GM18499 (cell line): ENCODE data around the gene TMEM171.

Experiments used
- ATAC-seq: cut with Tn5 transposase; IDR thresholded peaks from one replicate; pipeline ENCODE4 v1.9.1; 2021; ENCODE audit warnings: moderate number of reproducible peaks; ENCODE audit not compliant: insufficient read depth, unreplicated experiment

Gene TMEM171

GRCh38 chr5:73118391-73118973, 1.9 kb upstream of the TMEM171 start:
- no peak for ATAC-seq

- ATAC-seq, result no peak
These were observed 771 bp upstream of the TMEM171 start for GRCh38 chr5:73119451-73120157.

GRCh38 chr5:73121119-73121463, 716 bp downstream of the TMEM171 start:
- no peak for ATAC-seq

GRCh38 chr5:73122875-73123810, 2.8 kb downstream of the TMEM171 start:
- no peak for ATAC-seq

DNA sequence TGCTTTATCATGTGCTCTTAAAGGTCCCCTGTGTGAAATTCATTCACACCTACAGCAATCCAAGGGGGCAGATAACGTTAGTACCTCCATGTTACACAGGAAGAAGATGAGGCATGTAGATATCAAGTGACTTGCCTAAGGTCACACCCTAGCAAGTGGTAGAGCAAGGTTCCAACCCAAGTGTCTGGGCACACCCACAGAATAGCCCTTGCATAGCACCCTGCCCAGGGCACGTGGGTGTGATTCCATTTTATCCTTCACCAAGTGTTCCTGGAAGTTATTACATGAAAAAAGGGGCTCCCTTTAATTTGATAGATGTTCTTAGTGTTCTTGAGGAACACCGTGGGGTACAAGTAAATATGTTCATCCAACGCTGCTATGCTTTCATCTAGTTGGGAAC, 4.9 kb downstream of the TMEM171 start:
- ATAC-seq, result no peak

DNA sequence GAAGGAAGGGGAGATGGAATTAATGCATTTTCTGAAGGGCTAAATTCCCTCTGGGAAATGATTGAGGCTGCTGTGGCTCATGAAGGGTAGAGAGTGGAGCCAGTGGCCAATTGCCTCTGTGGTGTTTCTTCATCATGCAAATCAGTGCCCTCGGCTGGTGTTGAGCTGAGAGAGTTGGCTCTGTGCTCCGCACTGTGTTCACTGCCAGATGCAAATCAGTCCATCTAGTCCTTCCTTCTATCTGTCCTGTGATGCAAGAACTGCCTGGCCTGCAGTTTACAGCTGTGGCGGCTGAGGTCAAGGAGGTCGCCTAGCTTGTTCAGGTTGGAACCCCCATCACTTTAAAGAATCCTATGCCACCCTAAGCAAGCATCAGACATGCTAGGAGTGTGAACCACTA, 6.0 kb downstream of the TMEM171 start:
- no peak for ATAC-seq

DNA sequence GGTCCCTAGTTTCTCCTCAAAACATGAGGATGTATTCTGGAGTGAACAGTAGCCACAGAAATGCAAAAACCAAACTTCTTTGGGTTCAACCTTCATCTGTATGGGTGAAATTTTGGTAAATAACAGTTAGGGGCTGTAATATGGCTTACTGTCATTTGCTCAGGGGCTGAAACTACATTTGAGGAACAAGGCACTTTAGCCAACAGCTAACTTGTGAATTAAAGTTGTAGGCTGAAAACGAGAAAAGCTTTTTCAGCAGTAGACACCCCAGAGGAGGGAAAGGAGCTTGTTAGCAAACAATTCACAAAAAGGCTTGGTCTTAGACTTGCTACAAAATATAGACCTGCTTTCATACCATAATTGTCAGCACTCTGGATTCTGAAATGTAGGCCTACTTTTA, 6.6 kb downstream of the TMEM171 start:
- no peak for ATAC-seq

- no peak for ATAC-seq
These were observed 8.8 kb downstream of the TMEM171 start for GRCh38 chr5:73129143-73129542.

DNA sequence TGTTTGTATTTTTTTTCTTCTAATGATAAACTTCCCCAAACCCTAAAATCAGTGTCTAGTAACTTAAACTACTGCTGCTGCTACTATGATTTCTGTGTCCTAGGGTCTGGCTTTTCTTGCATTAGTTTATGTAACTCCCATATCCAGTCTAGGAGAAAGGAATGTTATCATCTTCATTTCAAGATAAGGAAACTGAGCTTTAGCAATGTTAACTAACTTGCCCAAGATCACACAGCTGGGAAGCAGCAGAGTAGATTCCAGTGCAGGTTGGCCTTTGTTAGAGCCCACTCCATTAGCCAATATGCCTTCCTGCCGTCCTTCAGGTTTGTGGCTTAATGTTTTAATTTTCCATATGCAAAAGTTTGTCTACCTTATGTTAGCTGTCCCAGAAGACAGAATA, 10.4 kb downstream of the TMEM171 start:
- no peak for ATAC-seq

GRCh38 chr5:73131711-73132425, 11.5 kb downstream of the TMEM171 start:
- ATAC-seq, result no peak

- no peak for ATAC-seq
These were observed 12.4 kb downstream of the TMEM171 start for GRCh38 chr5:73132759-73133158.

- ATAC-seq, result no peak
These were observed 14.6 kb downstream of the TMEM171 start for GRCh38 chr5:73135021-73135420.

DNA sequence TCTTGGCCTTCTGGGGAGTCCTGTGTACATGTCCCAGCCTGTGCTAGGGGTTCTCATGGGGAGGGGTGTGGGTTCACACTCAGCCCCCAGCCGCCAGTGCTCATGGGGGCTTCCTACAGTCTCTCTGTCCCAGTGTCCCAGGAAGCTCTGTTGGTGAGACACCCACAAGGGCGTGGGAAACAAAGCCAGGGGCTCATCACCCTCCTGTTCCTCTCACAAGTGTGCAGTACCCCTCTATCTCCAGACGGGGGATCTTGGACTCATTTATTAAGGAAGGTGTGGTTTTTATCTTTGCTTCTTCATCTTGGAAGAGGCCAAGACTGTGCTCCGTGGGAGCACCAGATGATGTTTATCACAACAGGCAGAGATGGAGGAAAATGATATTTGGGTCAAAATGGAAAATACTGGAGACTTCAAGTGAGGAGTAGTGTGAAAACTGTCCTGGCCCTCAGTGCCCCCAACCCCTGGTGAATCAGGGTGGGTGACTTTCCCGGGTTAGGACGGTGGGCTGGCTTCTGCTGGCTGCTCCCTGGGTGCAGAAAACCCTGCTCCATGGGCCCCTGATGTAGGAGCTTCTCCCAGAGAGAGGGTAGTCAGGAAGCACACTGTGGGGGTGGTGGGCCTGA, 15.2 kb downstream of the TMEM171 start:
- ATAC-seq, result no peak

DNA sequence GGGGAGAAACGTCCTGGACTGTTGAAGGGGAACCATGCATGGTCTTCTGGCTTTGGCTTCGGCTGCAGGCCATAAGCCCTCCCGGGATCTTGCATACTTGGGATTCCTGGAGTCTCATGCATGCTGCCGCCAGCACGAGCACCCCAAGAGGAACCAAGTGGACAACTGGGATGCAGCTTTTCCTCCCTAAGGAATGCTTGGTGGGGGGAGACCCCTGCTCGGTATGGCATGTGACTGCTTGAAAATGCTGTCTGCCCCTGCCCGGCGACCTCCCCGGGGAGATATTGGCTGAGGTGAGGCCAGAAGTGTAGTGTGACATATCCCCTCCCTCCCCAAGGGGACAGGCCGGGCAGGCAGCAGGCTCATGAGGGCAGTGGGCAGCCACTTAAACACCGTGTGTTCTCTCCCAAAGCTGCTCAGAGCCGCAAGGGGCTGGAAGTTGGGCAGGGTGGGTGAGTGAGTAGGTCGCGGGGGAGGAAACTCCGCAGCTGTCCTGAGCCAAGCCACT, 15.7 kb downstream of the TMEM171 start:
- ATAC-seq, result no peak

DNA sequence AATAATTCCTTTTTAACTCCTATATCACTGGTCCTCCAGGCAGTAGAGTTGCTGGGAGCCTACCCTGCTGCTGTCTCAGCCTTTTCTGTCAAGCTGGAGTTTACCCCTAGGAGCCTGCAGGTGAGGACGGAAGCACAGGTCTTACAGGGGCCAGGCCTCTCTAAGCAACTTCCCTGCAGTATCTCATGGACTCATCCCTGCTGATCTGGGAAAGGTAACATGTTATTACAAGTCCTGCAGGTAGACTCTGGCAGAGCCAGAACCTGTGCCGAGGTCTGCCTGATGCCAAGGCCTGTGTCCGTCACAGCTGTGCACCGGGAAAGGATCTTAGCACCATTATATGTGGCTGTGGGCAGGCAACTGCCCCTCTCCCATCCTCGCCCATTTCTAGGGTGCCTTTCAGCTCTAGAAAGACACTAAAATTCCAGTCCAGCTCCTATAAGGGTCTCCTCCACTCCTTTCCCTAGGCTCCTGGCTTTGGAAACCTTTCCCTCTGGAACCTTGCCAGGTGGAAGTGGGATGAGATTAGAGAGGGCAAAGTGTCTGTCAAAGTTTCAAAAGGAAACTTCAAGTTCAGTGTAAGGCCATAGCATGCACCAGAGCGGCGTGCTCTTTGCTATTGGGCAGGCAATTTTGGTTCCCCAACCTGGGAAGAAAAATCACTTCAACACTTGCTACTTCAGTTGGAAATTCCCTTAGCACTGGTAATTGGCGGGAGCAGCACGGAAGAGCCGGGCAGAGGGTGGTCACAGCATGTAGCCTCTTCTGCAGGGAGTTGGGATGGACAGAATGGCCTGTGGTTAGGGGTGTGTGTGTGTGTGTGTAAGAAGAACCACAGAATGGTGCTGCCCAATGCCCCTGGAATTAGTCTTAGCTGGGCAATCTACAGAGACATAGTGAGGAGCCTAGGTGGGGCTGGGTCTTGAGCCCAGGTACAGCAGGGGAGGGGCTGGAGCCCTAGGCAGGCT, 17.5 kb downstream of the TMEM171 start:
- ATAC-seq, result no peak

DNA sequence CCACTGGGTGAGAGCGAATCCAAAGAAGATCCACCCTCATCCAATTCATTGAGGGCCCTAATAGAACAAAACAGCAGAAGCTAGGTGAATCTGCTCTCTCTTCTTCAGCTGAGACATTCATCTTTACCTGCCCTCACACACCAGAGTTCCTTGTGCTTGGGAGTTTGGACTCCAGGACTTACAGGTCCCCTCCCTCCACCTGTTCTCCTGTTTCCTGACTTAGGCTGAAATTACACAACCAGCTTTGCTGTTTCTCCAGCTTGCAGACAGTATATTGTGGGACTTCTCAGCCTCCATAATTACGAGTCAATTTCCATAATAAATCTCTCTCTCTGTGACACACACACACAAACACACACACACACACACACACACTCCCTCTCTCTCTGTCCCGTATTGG, 19.1 kb downstream of the TMEM171 start:
- ATAC-seq, result no peak

DNA sequence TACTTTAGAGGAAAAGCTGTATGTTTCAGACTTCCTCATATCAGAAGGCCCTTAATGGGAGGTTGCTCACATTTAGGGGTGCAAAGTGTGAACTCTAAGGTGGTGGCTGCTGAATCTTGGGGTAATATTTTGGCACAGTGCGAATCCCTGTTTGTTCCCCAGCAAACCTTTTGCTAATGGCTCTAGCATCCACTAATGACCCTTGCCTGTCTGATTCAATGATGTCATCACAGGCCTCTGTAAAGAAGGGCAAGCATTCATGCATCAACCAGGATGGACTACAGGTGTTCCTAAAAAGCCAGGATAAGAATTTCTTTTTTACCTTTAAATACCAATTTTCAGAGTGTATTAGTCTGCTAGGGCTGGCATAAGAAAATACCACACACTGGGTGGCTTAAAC, 20.4 kb downstream of the TMEM171 start:
- no peak for ATAC-seq

DNA sequence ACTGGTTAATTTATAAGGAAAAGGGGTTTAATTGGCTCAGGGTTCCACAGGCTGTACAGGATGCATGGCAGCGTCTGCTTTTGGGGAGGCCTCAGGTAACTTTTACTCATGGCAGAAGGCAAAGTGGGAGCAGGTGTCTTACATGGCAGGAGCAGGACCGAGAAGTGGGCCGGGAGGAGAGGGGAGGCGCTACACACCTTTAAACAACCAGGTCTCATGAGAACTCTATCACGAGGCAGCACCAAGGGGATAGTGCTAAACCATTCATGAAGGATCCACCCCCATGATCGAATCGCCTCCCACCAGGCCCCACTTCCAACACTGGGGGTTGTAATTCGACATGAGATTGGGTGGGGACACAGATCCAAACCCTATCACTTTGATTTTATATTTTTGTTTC, 21.7 kb downstream of the TMEM171 start:
- ATAC-seq, result no peak

GRCh38 chr5:73143716-73144115, 23.3 kb downstream of the TMEM171 start:
- no peak for ATAC-seq
